ENCODE data around the gene NAALADL1.

DNA sequence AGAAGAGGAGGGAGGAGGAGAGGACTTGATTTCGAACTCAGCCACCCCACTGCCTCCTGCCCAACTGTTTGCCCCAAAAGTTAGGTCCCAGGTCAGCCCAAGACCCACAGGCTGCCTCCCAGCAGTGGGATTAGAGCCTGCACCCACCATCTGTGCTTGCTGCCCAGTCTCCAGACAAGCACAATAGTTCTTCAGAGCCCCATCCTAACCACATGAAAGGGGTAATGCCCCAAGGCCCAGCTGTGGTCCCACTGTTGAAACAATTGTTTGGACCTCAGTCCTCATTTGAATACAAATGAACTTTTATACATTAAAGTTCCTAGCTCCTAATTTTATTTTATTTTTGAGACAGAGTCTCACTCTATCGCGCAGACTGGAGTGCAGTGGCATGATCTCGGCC, 32.3 kb upstream of the NAALADL1 start:
- TF ChIP-seq, protein P1, sequence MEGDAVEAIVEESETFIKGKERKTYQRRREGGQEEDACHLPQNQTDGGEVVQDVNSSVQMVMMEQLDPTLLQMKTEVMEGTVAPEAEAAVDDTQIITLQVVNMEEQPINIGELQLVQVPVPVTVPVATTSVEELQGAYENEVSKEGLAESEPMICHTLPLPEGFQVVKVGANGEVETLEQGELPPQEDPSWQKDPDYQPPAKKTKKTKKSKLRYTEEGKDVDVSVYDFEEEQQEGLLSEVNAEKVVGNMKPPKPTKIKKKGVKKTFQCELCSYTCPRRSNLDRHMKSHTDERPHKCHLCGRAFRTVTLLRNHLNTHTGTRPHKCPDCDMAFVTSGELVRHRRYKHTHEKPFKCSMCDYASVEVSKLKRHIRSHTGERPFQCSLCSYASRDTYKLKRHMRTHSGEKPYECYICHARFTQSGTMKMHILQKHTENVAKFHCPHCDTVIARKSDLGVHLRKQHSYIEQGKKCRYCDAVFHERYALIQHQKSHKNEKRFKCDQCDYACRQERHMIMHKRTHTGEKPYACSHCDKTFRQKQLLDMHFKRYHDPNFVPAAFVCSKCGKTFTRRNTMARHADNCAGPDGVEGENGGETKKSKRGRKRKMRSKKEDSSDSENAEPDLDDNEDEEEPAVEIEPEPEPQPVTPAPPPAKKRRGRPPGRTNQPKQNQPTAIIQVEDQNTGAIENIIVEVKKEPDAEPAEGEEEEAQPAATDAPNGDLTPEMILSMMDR (conservative IDR thresholded peaks at IDR 0.05; ENCODE audit: low read depth in 2 of 2): no peak
- TF ChIP-seq JUNB (IDR thresholded peaks at IDR 0.05; ENCODE audit: unreplicated experiment) (no peak), EZH2phosphoT487 (IDR thresholded peaks at IDR 0.05; ENCODE audit: unreplicated experiment) (no peak), EZH2 (IDR thresholded peaks at IDR 0.05; ENCODE audit: low read depth, unreplicated experiment) (no peak), POLR2AphosphoS5 (IDR thresholded peaks at IDR 0.05; ENCODE audit: low read depth) (no peak), CREB1 (CRISPR knock-in tag; IDR thresholded peaks at IDR 0.05; ENCODE audit: low read depth) (no peak), ZNF114 (CRISPR knock-in tag; IDR thresholded peaks at IDR 0.05) (no peak), STAT1 (IDR thresholded peaks at IDR 0.05; ENCODE audit: unreplicated experiment) (no peak), NANOG (IDR thresholded peaks at IDR 0.05; ENCODE audit: borderline replicate concordance) (no peak)
- TF ChIP-seq, protein P2, sequence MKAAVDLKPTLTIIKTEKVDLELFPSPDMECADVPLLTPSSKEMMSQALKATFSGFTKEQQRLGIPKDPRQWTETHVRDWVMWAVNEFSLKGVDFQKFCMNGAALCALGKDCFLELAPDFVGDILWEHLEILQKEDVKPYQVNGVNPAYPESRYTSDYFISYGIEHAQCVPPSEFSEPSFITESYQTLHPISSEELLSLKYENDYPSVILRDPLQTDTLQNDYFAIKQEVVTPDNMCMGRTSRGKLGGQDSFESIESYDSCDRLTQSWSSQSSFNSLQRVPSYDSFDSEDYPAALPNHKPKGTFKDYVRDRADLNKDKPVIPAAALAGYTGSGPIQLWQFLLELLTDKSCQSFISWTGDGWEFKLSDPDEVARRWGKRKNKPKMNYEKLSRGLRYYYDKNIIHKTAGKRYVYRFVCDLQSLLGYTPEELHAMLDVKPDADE (IDR thresholded peaks at IDR 0.05): no peak
- TF ChIP-seq, protein P3, sequence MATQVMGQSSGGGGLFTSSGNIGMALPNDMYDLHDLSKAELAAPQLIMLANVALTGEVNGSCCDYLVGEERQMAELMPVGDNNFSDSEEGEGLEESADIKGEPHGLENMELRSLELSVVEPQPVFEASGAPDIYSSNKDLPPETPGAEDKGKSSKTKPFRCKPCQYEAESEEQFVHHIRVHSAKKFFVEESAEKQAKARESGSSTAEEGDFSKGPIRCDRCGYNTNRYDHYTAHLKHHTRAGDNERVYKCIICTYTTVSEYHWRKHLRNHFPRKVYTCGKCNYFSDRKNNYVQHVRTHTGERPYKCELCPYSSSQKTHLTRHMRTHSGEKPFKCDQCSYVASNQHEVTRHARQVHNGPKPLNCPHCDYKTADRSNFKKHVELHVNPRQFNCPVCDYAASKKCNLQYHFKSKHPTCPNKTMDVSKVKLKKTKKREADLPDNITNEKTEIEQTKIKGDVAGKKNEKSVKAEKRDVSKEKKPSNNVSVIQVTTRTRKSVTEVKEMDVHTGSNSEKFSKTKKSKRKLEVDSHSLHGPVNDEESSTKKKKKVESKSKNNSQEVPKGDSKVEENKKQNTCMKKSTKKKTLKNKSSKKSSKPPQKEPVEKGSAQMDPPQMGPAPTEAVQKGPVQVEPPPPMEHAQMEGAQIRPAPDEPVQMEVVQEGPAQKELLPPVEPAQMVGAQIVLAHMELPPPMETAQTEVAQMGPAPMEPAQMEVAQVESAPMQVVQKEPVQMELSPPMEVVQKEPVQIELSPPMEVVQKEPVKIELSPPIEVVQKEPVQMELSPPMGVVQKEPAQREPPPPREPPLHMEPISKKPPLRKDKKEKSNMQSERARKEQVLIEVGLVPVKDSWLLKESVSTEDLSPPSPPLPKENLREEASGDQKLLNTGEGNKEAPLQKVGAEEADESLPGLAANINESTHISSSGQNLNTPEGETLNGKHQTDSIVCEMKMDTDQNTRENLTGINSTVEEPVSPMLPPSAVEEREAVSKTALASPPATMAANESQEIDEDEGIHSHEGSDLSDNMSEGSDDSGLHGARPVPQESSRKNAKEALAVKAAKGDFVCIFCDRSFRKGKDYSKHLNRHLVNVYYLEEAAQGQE (IDR thresholded peaks at IDR 0.05; ENCODE audit: unreplicated experiment): no peak
- TF ChIP-seq, protein P4, sequence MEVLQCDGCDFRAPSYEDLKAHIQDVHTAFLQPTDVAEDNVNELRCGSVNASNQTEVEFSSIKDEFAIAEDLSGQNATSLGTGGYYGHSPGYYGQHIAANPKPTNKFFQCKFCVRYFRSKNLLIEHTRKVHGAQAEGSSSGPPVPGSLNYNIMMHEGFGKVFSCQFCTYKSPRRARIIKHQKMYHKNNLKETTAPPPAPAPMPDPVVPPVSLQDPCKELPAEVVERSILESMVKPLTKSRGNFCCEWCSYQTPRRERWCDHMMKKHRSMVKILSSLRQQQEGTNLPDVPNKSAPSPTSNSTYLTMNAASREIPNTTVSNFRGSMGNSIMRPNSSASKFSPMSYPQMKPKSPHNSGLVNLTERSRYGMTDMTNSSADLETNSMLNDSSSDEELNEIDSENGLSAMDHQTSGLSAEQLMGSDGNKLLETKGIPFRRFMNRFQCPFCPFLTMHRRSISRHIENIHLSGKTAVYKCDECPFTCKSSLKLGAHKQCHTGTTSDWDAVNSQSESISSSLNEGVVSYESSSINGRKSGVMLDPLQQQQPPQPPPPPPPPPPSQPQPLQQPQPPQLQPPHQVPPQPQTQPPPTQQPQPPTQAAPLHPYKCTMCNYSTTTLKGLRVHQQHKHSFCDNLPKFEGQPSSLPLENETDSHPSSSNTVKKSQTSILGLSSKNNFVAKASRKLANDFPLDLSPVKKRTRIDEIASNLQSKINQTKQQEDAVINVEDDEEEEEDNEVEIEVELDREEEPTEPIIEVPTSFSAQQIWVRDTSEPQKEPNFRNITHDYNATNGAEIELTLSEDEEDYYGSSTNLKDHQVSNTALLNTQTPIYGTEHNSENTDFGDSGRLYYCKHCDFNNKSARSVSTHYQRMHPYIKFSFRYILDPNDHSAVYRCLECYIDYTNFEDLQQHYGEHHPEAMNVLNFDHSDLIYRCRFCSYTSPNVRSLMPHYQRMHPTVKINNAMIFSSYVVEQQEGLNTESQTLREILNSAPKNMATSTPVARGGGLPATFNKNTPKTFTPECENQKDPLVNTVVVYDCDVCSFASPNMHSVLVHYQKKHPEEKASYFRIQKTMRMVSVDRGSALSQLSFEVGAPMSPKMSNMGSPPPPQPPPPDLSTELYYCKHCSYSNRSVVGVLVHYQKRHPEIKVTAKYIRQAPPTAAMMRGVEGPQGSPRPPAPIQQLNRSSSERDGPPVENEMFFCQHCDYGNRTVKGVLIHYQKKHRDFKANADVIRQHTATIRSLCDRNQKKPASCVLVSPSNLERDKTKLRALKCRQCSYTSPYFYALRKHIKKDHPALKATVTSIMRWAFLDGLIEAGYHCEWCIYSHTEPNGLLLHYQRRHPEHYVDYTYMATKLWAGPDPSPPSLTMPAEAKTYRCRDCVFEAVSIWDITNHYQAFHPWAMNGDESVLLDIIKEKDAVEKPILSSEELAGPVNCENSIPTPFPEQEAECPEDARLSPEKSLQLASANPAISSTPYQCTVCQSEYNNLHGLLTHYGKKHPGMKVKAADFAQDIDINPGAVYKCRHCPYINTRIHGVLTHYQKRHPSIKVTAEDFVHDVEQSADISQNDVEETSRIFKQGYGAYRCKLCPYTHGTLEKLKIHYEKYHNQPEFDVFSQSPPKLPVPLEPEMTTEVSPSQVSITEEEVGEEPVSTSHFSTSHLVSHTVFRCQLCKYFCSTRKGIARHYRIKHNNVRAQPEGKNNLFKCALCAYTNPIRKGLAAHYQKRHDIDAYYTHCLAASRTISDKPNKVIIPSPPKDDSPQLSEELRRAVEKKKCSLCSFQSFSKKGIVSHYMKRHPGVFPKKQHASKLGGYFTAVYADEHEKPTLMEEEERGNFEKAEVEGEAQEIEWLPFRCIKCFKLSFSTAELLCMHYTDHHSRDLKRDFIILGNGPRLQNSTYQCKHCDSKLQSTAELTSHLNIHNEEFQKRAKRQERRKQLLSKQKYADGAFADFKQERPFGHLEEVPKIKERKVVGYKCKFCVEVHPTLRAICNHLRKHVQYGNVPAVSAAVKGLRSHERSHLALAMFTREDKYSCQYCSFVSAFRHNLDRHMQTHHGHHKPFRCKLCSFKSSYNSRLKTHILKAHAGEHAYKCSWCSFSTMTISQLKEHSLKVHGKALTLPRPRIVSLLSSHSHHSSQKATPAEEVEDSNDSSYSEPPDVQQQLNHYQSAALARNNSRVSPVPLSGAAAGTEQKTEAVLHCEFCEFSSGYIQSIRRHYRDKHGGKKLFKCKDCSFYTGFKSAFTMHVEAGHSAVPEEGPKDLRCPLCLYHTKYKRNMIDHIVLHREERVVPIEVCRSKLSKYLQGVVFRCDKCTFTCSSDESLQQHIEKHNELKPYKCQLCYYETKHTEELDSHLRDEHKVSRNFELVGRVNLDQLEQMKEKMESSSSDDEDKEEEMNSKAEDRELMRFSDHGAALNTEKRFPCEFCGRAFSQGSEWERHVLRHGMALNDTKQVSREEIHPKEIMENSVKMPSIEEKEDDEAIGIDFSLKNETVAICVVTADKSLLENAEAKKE (CRISPR knock-in tag; IDR thresholded peaks at IDR 0.05): no peak
